Activated gamma-delta T cell treated with Interleukin-2 at 50 U/mL for 16 hours (primary cell): ENCODE results near the gene CYP2E1.
"Not testable (repeated sequence)": the region's sequence is repeated elsewhere in the genome, so short reads cannot be mapped to it uniquely, and the experiment has no call there.

Experiments used
- DNase-seq: peaks from one replicate; pipeline ENCODE4 v3.0.0-alpha.2; 2020

The CYP2E1 gene

GRCh38 chr10:133573460-133573859 lies 46.3 kb downstream of the CYP2E1 start:
- DNase-seq = not testable (repeated sequence)

- DNase-seq = not testable (repeated sequence)
These were observed 49.9 kb downstream of the CYP2E1 start for GRCh38 chr10:133577037-133577436.
